SU-DHL-6 (cell line): Measurements from ENCODE around the gene IL17RD.

Experiments
- H2AFZ ChIP-seq: fragments of 200-600 bp; sonication (generic); 2 replicates; pipeline ENCODE4 v1.6.1; 2014; ENCODE audit warnings: low read depth, mild to moderate bottlenecking, moderate library complexity, mixed read lengths, antibody characterized with exemption, low read length; ENCODE audit not compliant: severe bottlenecking
- H3F3A ChIP-seq: fragments of 200-600 bp; shearing (Covaris generic); 2 replicates; pipeline ENCODE4 v1.6.0; 2016; ENCODE audit warnings: antibody characterized with exemption, mild to moderate bottlenecking; ENCODE audit not compliant: insufficient read depth
- H3K27ac ChIP-seq: fragments of 200-600 bp; sonication (generic); 2 replicates; pipeline ENCODE4 v1.5.1; 2016; ENCODE audit warnings: low read depth, mild to moderate bottlenecking, low read length, moderate library complexity, mixed read lengths
- H3K27me3 ChIP-seq: fragments of 200-600 bp; sonication (generic), shearing (Covaris generic); 2 replicates; pipeline ENCODE4 v1.6.0; 2014; ENCODE audit warnings: mild to moderate bottlenecking, low read length
- H3K36me3 ChIP-seq: fragments of 200-600 bp; sonication (generic); 2 replicates; pipeline ENCODE4 v1.6.1; 2014; ENCODE audit warnings: mild to moderate bottlenecking, low read length, mixed read lengths
- H3K4me2 ChIP-seq: fragments of 300-600, 200-600 bp; shearing (Covaris generic), sonication (generic); 2 replicates; pipeline ENCODE4 v1.6.0; 2014; ENCODE audit warnings: low read length, low read depth, mild to moderate bottlenecking; ENCODE audit not compliant: poor library complexity, severe bottlenecking
- H3K4me3 ChIP-seq: fragments of 200-600 bp; sonication (generic); 2 replicates; pipeline ENCODE4 v1.5.1; 2014; ENCODE audit warnings: antibody characterized with exemption, low read length, mild to moderate bottlenecking, mixed read lengths; ENCODE audit not compliant: insufficient read depth, poor library complexity, severe bottlenecking
- H3K79me2 ChIP-seq: fragments of 200-600 bp; sonication (generic); 2 replicates; pipeline ENCODE4 v1.6.1; 2014; ENCODE audit warnings: mild to moderate bottlenecking, low read length, moderate library complexity; ENCODE audit not compliant: insufficient read depth
- H3K9ac ChIP-seq: fragments of 200-600 bp; sonication (generic); 2 replicates; pipeline ENCODE4 v1.7.0; 2014; ENCODE audit warnings: mild to moderate bottlenecking, low read length
- H3K9me2 ChIP-seq: fragments of 200-600 bp; sonication (generic); replicated peaks from 2 replicates; pipeline ENCODE4 v1.6.1; 2014; ENCODE audit warnings: low read length; ENCODE audit not compliant: insufficient read depth
- H3K9me3 ChIP-seq: fragments of 200-600 bp; sonication (generic); 2 replicates; pipeline ENCODE4 v1.6.1; 2014; ENCODE audit warnings: low read length, mixed read lengths; ENCODE audit not compliant: insufficient read depth
- H4K20me1 ChIP-seq: fragments of 200-600 bp; sonication (generic); 2 replicates; pipeline ENCODE4 v1.6.1; 2014; ENCODE audit warnings: low read depth, mild to moderate bottlenecking, antibody characterized with exemption, low read length, moderate library complexity, mixed read lengths
- CTCF ChIP-seq: fragments of 200-600 bp; sonication (generic); IDR thresholded peaks from one replicate; pipeline ENCODE4 v1.5.1; 2017; ENCODE audit warnings: antibody characterized with exemption, mild to moderate bottlenecking, low read length, moderate library complexity; ENCODE audit not compliant: insufficient read depth, poor library complexity, severe bottlenecking
- EZH2phosphoT487 ChIP-seq: fragments of 200-600 bp; sonication (generic), shearing (Covaris generic); conservative IDR thresholded peaks from 2 replicates; pipeline ENCODE4 v1.6.1; 2018; ENCODE audit warnings: mild to moderate bottlenecking, antibody characterized with exemption, low read length, moderate library complexity, mixed read lengths

Gene IL17RD

GRCh38 chr3:57144952-57145351, 20.2 kb downstream of the IL17RD start:
- H3K9me3 ChIP-seq = no peaks in the 10 kb centered on the region
- no peak overlapping the region for H3K4me2 ChIP-seq

GRCh38 chr3:57143886-57144459, 21.2 kb downstream of the IL17RD start:
- no peak overlapping the region for H3K9ac ChIP-seq
- H3K36me3 ChIP-seq = no peaks in the 10 kb centered on the region
- no peak for TF ChIP-seq EZH2phosphoT487
- TF ChIP-seq CTCF = no peak
- H3K27me3 ChIP-seq = no peaks in the 10 kb centered on the region
- H3K4me2 ChIP-seq = no peak overlapping the region
- no peak overlapping the region for H2AFZ ChIP-seq
- no peaks in the 10 kb centered on the region for H3K9me3 ChIP-seq
- no peaks in the 10 kb centered on the region for H3K79me2 ChIP-seq
- H3K4me3 ChIP-seq = no peak overlapping the region
- no peaks in the 10 kb centered on the region for H3K9me2 ChIP-seq
- H3F3A ChIP-seq = no peaks in the 10 kb centered on the region
- H3K27ac ChIP-seq = no peak overlapping the region
- H4K20me1 ChIP-seq = no peaks in the 10 kb centered on the region

More at GRCh38 chr3:57144952-57145351, 20.2 kb downstream of the IL17RD start:
- no peak for TF ChIP-seq CTCF
- no peak for TF ChIP-seq EZH2phosphoT487
- H3K4me3 ChIP-seq = no peak overlapping the region
- H3K9ac ChIP-seq = no peak overlapping the region
- no peaks in the 10 kb centered on the region for H3F3A ChIP-seq
- no peaks in the 10 kb centered on the region for H3K36me3 ChIP-seq
- H3K27ac ChIP-seq = no peak overlapping the region
- no peak overlapping the region for H2AFZ ChIP-seq
- no peaks in the 10 kb centered on the region for H3K79me2 ChIP-seq
- no peaks in the 10 kb centered on the region for H3K9me2 ChIP-seq
- no peaks in the 10 kb centered on the region for H4K20me1 ChIP-seq
- H3K27me3 ChIP-seq = no peaks in the 10 kb centered on the region

GRCh38 chr3:57142411-57142723, 22.8 kb downstream of the IL17RD start:
- Histone ChIP-seq H3K4me3 (no peak overlapping the region), H3F3A (no peaks in the 10 kb centered on the region), H3K79me2 (no peaks in the 10 kb centered on the region), H3K27ac (no peak overlapping the region), H3K9ac (no peak overlapping the region), H3K9me2 (no peaks in the 10 kb centered on the region), H4K20me1 (no peaks in the 10 kb centered on the region), H3K9me3 (no peaks in the 10 kb centered on the region), H3K27me3 (no peaks in the 10 kb centered on the region), H3K4me2 (no peak overlapping the region), H3K36me3 (no peaks in the 10 kb centered on the region), H2AFZ (no peak overlapping the region)
- no peak for TF ChIP-seq EZH2phosphoT487
- TF ChIP-seq CTCF = no peak
